ENCODE results near the gene DNAAF1.
A peak's percentile ranks its signal among the peaks of the same experiment; 100 is the strongest.
"Not testable (repeated sequence)": the region's sequence is repeated elsewhere in the genome, so short reads cannot be mapped to it uniquely, and the experiment has no call there.

Gene DNAAF1

DNA sequence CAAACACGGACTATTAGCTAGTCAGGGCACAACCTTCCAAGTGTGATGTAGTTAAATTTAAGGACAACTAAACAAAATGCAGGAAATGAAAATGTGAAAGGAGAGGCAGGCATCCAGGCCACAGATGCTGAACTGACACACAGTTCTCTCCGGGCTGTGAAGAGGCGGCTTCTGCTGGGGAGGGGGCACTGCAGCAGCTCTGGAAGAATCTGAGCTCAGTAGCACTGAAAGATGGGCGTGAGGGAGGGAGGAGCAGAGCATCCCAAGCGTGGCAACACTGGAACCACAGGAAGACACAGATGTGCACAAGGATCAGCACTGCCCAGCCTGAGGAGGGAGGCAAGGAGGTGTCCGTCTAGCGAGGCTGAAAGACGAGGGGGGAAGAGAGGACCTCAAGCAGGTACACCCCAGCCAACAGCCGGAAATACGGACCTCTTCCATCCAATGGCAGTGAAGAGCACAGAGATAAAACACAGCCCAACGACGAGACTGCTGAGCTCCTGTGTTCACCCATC lies 39.8 kb upstream of the DNAAF1 start:
- TF ChIP-seq, protein P1, sequence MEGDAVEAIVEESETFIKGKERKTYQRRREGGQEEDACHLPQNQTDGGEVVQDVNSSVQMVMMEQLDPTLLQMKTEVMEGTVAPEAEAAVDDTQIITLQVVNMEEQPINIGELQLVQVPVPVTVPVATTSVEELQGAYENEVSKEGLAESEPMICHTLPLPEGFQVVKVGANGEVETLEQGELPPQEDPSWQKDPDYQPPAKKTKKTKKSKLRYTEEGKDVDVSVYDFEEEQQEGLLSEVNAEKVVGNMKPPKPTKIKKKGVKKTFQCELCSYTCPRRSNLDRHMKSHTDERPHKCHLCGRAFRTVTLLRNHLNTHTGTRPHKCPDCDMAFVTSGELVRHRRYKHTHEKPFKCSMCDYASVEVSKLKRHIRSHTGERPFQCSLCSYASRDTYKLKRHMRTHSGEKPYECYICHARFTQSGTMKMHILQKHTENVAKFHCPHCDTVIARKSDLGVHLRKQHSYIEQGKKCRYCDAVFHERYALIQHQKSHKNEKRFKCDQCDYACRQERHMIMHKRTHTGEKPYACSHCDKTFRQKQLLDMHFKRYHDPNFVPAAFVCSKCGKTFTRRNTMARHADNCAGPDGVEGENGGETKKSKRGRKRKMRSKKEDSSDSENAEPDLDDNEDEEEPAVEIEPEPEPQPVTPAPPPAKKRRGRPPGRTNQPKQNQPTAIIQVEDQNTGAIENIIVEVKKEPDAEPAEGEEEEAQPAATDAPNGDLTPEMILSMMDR (conservative IDR thresholded peaks at IDR 0.05; ENCODE audit: low read depth), result no peak
- H3K27ac ChIP-seq, result 0 out of 2 replicates have a peak overlapping the region, but pooled peaks have one; percentile 1
- no peak for DNase-seq (ENCODE audit: low spot score)
- ChIA-PET POLR2A (ENCODE audit: low non-redundant PET) (interaction anchor here (1.0 kb wide), 1 partner anchor 10 kb away, joined by 3 read pairs; no protein-coding TSS in a partner anchor), CTCF (interaction anchor here (0.5 to 0.6 kb wide), 3 partner anchors 18 to 1649 kb away, joined by 3 read pairs; no protein-coding TSS in a partner anchor)

DNA sequence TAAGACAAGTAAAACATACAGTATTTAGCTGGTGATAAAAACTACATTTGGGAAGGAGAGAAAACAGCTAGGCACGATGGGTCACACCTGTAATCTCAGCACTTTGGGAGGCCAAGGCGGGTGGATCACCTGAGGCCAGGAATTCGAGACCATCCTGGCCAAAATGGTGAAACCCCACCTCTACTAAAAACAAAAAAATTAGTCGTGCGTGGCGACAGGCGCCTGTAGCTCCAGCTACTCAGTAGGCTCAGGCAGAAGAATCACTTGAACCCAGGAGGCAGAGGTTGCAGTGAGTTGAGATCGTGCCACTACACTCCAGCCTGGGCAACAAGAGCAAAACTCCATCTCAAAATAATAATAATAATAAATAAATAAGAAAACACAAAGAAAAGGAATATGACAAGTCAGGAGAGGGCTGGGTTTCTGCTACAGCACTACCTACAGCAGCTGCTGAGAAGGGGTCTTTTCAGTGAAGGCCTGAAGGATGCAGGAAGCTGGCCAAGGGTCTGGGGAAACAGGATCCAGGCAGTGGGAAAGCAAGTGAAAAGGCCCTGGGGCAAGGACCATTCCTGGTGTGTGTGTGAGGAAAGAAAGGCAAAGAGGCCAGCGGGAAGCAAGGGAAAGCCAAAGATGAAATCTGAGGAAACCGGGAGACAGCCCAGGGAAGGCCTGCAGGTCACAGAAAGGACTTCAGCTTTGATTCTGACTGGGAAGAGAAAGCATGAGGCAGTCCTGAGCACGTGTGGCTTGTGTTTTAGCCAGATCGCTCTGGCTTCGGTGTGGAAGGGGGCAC lies 39.0 kb upstream of the DNAAF1 start:
- TF ChIP-seq, protein P1 (conservative IDR thresholded peaks at IDR 0.05; ENCODE audit: low read depth), result no peak
- peak overlapping the region; percentile 26 for H3K27ac ChIP-seq
- ChIA-PET CTCF (interaction anchor here (0.6 kb wide), 2 partner anchors 19 to 198 kb away, joined by 3 read pairs; no protein-coding TSS in a partner anchor), POLR2A (ENCODE audit: low non-redundant PET) (interaction anchor here (1.0 kb wide), 1 partner anchor 9 kb away, joined by 3 read pairs; no protein-coding TSS in a partner anchor)
- no peak for DNase-seq (ENCODE audit: low spot score)

DNA sequence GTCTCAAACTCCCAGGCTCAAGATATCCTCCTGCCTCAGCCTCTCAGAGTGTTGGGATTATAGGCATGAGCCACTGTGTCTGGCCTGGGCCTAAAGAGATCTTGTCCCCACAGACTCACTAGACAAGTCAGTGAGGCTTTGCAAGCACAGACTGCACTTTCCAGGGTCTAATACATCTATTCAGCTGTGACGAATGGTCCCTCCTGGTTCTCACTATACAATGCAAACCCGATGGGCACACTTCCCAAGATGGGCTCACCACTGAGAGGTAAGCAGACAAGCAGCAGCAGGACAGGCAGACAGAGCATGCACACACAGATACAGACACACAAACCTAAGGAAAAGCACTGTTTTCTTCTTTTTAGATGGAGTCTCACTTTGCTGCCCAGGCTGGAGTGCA lies 37.2 kb upstream of the DNAAF1 start:
- CTCF ChIA-PET, result interaction anchor here (0.8 kb wide), 1 partner anchor 79 kb away, joined by 4 read pairs; the partner anchor contains the start of gene TAF1C
- no peak for DNase-seq (ENCODE audit: low spot score)
- H3K27ac ChIP-seq, result no peak overlapping the region
- POLR2A ChIA-PET (ENCODE audit: low non-redundant PET), result interaction anchor here (0.6 kb wide), 1 partner anchor 69 kb away, joined by 3 read pairs; no protein-coding TSS in a partner anchor
- TF ChIP-seq, protein P1 (conservative IDR thresholded peaks at IDR 0.05; ENCODE audit: low read depth), result no peak

DNA sequence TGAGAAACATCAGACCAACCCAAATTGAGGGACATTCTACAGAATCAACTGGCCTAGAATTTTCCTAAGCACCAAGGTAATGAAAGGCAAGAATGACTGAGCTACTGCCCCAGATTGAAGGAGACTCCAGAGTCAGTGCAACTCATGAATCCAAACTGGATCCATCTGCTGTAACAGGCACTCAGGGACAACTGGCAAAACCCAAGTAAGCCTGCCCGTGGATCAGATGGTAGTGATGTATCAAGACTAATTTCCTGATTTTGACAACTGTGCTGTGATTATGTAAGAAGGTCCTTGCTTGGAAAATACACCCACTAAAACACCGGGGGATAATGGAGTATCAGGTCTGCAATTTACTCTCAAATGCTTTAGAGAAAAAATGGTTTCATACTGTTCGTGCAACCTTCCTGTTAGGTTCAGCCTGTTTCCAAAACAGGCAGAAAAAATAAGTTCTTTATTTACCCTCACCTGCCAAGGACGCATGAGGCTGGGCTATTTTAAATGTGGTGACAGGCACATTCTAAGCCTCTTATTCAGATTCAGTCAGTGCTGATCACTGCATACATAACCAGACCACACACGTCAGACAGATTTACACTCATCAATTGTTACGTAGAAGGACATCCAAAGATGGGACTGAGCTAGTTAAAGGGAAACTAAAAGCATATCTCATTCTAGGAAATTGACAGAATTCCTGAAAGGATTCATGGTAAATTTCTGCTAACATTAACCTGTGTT lies 35.3 kb upstream of the DNAAF1 start:
- CTCF ChIA-PET, result no interaction called here
- DNase-seq (ENCODE audit: low spot score), result no peak
- TF ChIP-seq, protein P1 (conservative IDR thresholded peaks at IDR 0.05; ENCODE audit: low read depth), result no peak
- no peak overlapping the region for H3K27ac ChIP-seq
- POLR2A ChIA-PET (ENCODE audit: low non-redundant PET), result no interaction called here

DNA sequence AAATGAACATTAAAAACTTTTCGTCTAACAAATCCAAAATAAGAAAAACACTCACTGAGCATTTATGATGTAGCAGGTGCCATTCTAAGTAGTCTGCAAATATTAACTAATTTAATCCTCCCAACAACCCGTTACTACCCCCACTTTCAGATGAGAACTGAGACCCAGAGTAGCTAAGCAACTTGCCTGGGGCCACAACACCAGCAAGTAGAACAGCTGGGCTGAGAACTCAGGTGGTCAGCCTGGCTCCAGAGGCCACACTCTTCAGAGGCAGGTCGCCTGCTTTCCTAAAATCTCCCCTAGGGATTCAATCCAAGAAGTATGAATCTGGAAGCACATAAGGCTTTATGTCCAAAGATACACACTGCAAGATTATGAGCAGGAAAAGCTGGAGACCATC lies 34.6 kb upstream of the DNAAF1 start:
- ChIA-PET CTCF (no interaction called here), POLR2A (ENCODE audit: low non-redundant PET) (no interaction called here)
- TF ChIP-seq, protein P1 (conservative IDR thresholded peaks at IDR 0.05; ENCODE audit: low read depth), result no peak
- H3K27ac ChIP-seq, result no peak overlapping the region
- DNase-seq (ENCODE audit: low spot score), result no peak

DNA sequence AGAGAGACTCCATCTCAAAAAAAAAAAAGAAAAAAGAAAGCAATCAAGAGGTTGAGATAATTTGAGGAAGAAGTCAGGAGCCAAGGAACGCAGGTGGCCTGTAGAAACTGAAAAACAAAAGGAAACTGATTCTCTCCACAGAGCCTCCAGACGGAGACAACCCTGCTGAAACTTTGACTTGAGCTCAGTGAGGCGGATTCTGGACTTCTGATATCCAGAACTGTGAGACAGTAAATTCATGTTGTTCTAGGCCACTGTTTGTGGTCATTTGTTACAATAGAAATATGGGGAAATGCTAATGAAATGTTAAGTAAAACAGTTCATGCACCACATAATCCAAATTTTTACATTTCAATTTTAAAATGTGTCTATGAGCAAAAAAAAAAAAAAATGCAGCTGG lies 33.6 kb upstream of the DNAAF1 start:
- DNase-seq (ENCODE audit: low spot score), result no peak
- no peak overlapping the region for H3K27ac ChIP-seq
- POLR2A ChIA-PET (ENCODE audit: low non-redundant PET), result no interaction called here
- CTCF ChIA-PET, result no interaction called here
- TF ChIP-seq, protein P1 (conservative IDR thresholded peaks at IDR 0.05; ENCODE audit: low read depth), result no peak

DNA sequence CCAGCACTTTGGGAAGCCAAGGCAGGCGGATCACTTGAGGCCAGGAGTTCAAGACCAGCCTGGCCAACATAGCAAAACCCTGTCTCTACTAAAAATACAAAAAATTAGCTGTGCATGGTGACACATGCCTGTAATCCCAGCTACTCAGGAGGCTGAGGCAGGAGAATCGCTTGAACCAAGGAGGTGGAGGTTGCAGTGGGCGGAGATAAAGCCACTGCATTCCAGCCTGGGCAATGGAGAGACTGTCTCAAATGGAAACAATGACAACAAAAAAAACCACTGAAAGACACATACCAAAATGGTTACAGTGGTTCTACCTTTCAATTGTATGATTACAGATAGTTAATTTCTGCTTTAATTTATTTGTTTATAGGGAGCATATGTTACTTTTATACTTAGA lies 33.2 kb upstream of the DNAAF1 start:
- POLR2A ChIA-PET (ENCODE audit: low non-redundant PET); DNase-seq (ENCODE audit: low spot score); H3K27ac ChIP-seq; CTCF ChIA-PET: not testable (repeated sequence)
